Epidermal melanocyte (primary cell): ENCODE data around the gene BIRC5.

Source experiments
- DNase-seq: peaks from one replicate; pipeline ENCODE4 v3.0.0; 2011; ENCODE audit warnings: low spot score; ENCODE audit not compliant: insufficient read length

Gene BIRC5

DNA sequence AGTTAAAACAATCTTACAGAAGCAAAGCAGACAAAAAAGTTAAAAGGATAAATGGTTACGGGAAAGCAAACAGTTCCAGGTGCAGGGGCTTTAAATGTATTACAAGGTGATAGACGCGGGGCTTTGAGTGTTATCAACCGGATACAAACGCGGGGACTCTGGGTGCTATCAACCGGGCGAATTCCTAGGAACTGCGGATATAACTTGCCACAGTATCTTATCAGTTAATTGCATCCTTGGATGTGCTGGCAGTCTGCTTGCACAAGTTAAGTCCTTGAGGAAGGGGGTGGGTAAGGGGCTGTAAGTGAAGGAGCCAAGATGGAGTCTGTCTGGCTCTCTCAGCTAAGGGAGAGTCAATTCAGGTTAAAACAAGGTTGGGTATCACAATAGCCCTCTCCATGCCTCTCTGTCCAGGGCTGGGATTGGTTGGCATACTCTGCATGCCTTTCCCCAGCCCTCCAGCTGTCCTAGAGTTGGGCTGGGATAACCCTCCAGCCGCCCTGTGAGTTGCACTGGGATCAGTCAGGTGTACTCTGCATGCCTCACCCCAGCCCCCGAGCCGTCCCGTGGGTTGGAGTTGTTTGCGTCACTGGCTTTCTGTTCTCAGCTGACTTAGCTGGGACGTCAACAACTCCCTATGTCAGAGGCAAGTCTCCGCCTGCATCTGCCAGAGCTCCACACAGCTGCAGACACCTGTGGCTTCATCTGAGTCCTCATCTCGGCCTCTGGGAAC, 58.3 kb downstream of the BIRC5 start:
- DNase-seq: no peak

DNA sequence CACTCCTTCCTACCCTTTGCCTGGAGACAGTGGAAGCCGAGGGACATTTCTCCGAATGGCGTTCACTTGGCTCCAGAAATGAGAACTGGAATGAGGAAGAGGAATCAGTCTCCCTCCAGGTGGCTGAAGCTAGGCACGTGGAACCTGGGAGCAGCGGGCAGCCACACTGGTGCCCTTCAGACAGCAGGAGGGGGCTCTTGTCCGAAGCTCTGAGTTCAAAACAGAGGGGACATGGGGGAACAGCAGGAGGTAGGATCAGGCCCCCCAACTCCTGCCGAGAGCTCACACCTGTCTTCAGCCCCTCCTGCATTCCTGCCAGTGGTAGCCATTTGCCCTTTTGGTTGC, 58.8 kb downstream of the BIRC5 start:
- no peak for DNase-seq

DNA sequence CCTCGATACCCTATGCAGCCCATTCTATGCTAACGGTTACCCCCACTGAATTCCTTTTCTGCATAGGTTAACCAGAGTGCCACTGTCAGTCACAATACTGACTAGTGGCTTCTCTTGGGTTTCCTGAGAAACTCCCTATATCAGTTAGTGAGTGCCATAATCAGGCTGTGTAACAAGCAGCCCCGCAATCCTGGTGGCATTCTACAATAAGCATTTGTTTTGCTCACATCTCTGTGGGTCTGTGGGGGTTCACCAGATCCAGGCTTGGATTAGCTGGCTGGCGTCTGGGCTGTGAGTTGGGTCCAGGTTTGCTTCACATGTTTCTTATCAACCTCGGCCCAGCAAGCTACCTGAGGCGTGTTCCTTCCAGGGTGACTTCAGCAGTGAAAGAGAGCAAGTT, 59.8 kb downstream of the BIRC5 start:
- no peak for DNase-seq
